Natural killer cell (primary cell): ENCODE results near the gene MFAP4. TPM values are rescaled to one million over a fixed set of nuclear protein-coding genes. Genes with fewer than 3 reads are reported as not detected.

ENCODE experiments used
- ATAC-seq, 3 donors: fragments of 150-1000 bp in 2 of 3; fragments of 200-7000 bp in 1 of 3; cut with Tn5 transposase; 1 replicate in 1 of 3; 2 replicates in 2 of 3; pipeline ENCODE4 v1.10.0; 2021; ENCODE audit warnings: mild to moderate bottlenecking in 2 of 3, moderate library complexity in 2 of 3
- DNase-seq, 2 donors: peaks; one replicate each; pipeline versions ENCODE4 v3.0.0 to v3.0.0-alpha.2; 2013 to 2021; ENCODE audit warnings: mixed read lengths in 1 of 2
- H3K27ac ChIP-seq: one replicate; pipeline ENCODE4 v1.5.1; 2013; ENCODE audit warnings: mild to moderate bottlenecking, low read length
- H3K27me3 ChIP-seq: one replicate; pipeline ENCODE4 v1.6.1; 2013; ENCODE audit warnings: low read length; ENCODE audit not compliant: control insufficient read depth, insufficient read depth
- H3K36me3 ChIP-seq: one replicate; pipeline ENCODE4 v1.6.1; 2013; ENCODE audit warnings: low read length; ENCODE audit not compliant: control insufficient read depth, insufficient read depth
- H3K4me1 ChIP-seq: one replicate; pipeline ENCODE4 v1.6.1; 2013; ENCODE audit warnings: low read length; ENCODE audit not compliant: control insufficient read depth, insufficient read depth
- H3K4me3 ChIP-seq: one replicate; pipeline ENCODE4 v1.5.1; 2013; ENCODE audit warnings: low read length
- H3K9me3 ChIP-seq: one replicate; pipeline ENCODE4 v1.6.1; 2013; ENCODE audit warnings: low read length; ENCODE audit not compliant: control insufficient read depth, insufficient read depth
- H3K27ac Mint-ChIP-seq, 2 donors: one replicate each; pipeline ENCODE4 v1.8.0; 2022; ENCODE audit warnings: mild to moderate bottlenecking in 2 of 2, mixed read lengths in 2 of 2, moderate library complexity in 1 of 2
- H3K27me3 Mint-ChIP-seq, 2 donors: one replicate each; pipeline ENCODE4 v1.8.0; 2022; ENCODE audit warnings: low read depth in 2 of 2, mixed read lengths in 2 of 2
- H3K36me3 Mint-ChIP-seq: one replicate; pipeline ENCODE4 v1.8.0; 2022; ENCODE audit warnings: mixed read lengths
- H3K4me1 Mint-ChIP-seq, 2 donors: one replicate each; pipeline ENCODE4 v1.8.0; 2022; ENCODE audit warnings: mixed read lengths in 2 of 2
- H3K4me3 Mint-ChIP-seq: one replicate; pipeline ENCODE4 v1.8.0; 2022; ENCODE audit warnings: mild to moderate bottlenecking, moderate library complexity, mixed read lengths
- H3K9me3 Mint-ChIP-seq, 2 donors: one replicate each; pipeline ENCODE4 v1.8.0; 2022; ENCODE audit warnings: mixed read lengths in 2 of 2
- whole genome bisulfite sequencing: methylation state at CpG from one replicate; pipeline ENCODE4 v1.1.7; 2013; ENCODE audit warnings: missing lambda C conversion rate; ENCODE audit not compliant: insufficient coverage; 5-methylcytosine and 5-hydroxymethylcytosine counted together
- intact Hi-C: fragments of 100-400 bp; cut with micrococcal nuclease; formaldehyde crosslinking; loops from one replicate; pipeline ENCODE4 v1.14.2; 2022
- total RNA-seq, 4 donors: library from RNA; stranded (reverse); fragments of 120-200 nt in 1 of 4; gene quantifications; one replicate each; pipeline versions ENCODE4 v1.2.3 to v1.2.4, GENCODE V29; 2013 to 2022
- TF ChIP-seq, protein P1 (sequence below): fragments of 200-600 bp; IDR thresholded peaks from one replicate; pipeline ENCODE4 v1.8.0; 2022; ENCODE audit warnings: antibody characterized with exemption

Gene MFAP4
- total RNA-seq, 3 donors from 2014 or later (not counting 1 experiment from before 2014, with no cell fraction given): not detected

GRCh38 chr17:19431691-19432090, 44.7 kb upstream of the MFAP4 start:
- H3K4me1 Mint-ChIP-seq: no peaks in the 10 kb centered on the region
- no peak for DNase-seq
- no peak for ATAC-seq

GRCh38 chr17:19426631-19427030, 39.6 kb upstream of the MFAP4 start:
- Mint-ChIP-seq H3K27ac (no peak overlapping the region), H3K4me1 (no peaks in the 10 kb centered on the region), H3K9me3 (no peaks in the 10 kb centered on the region), H3K4me3 (no peak overlapping the region), H3K36me3 (no peaks in the 10 kb centered on the region), H3K27me3 (peaks cover 0 to 5% of the 10 kb centered on the region in 2 donors)
- intact Hi-C loops: no loop called here
- TF ChIP-seq, protein P1, sequence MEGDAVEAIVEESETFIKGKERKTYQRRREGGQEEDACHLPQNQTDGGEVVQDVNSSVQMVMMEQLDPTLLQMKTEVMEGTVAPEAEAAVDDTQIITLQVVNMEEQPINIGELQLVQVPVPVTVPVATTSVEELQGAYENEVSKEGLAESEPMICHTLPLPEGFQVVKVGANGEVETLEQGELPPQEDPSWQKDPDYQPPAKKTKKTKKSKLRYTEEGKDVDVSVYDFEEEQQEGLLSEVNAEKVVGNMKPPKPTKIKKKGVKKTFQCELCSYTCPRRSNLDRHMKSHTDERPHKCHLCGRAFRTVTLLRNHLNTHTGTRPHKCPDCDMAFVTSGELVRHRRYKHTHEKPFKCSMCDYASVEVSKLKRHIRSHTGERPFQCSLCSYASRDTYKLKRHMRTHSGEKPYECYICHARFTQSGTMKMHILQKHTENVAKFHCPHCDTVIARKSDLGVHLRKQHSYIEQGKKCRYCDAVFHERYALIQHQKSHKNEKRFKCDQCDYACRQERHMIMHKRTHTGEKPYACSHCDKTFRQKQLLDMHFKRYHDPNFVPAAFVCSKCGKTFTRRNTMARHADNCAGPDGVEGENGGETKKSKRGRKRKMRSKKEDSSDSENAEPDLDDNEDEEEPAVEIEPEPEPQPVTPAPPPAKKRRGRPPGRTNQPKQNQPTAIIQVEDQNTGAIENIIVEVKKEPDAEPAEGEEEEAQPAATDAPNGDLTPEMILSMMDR: no peak
- H3K4me3 ChIP-seq: no peak overlapping the region
- WGBS: 91% methylated on average over 5 of the region's 5 CpGs
- no peaks in the 10 kb centered on the region for H3K9me3 ChIP-seq
- no peaks in the 10 kb centered on the region for H3K36me3 ChIP-seq
- H3K4me1 ChIP-seq: no peaks in the 10 kb centered on the region
- DNase-seq (no peak), ATAC-seq (no peak)
- H3K27me3 ChIP-seq: no peaks in the 10 kb centered on the region
- no peak overlapping the region for H3K27ac ChIP-seq

More at GRCh38 chr17:19431691-19432090, 44.7 kb upstream of the MFAP4 start:
- intact Hi-C loops: no loop called here
- 91% methylated on average over 3 of the region's 3 CpGs for WGBS
- no peak overlapping the region for H3K4me3 Mint-ChIP-seq
- H3K4me3 ChIP-seq: no peak overlapping the region
- TF ChIP-seq, protein P1: no peak
- no peaks in the 10 kb centered on the region for H3K9me3 Mint-ChIP-seq
- peaks cover 2% of the 10 kb centered on the region for H3K27me3 ChIP-seq
- H3K9me3 ChIP-seq: no peaks in the 10 kb centered on the region
- H3K27me3 Mint-ChIP-seq: peaks cover 0 to 5% of the 10 kb centered on the region in 2 donors
- H3K27ac ChIP-seq: no peak overlapping the region
- no peaks in the 10 kb centered on the region for H3K36me3 ChIP-seq
- H3K27ac Mint-ChIP-seq: no peak overlapping the region
- H3K36me3 Mint-ChIP-seq: no peaks in the 10 kb centered on the region
- H3K4me1 ChIP-seq: no peaks in the 10 kb centered on the region

DNA sequence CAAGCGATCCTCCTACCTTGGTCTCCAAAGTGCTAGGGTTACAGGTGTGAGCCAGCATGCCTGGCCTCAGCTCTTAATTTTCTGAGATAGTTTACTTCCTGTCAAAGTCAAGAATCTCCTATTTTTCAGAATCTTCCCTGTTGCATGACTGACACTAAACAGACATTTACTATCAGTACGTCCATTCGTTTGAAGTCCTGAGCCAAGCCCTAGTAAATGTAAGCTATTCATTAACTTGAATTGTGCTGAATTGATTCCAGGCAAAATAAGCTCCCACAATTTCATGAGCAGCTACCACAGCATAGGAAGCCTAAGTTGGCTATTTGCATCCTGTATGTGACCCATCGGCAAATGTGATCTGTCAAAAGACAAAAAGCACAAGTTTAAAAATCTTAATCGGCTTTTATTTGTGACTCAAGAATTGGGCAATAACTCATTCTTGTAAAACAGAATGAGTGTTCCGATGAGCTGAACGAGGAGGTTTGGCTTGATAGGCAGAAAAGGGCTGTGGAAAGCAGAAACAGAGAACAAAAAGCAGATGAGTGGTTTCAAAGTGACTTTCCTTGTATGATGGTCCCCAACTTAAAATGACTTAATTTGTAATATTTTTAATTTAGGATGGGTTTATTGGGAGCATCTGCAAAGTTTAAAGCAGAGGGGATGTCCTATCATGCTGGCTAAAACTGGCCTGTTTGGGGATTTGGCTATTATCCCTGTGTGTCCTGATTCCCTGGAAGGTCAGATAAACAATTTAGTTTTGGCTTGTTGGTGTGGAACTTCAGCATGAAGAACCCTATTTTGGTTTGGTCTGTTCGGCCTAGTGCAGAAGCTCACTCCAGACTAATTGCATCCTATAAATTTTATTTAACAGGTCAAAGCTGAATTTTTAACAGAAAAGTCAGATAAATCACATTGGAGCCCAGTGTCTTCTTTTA, 38.2 kb upstream of the MFAP4 start:
- no peak overlapping the region for H3K4me3 Mint-ChIP-seq
- Histone ChIP-seq H3K4me3 (no peak overlapping the region), H3K9me3 (no peaks in the 10 kb centered on the region), H3K27me3 (no peaks in the 10 kb centered on the region), H3K27ac (no peak overlapping the region), H3K4me1 (no peaks in the 10 kb centered on the region), H3K36me3 (no peaks in the 10 kb centered on the region)
- no peak for DNase-seq
- TF ChIP-seq, protein P1: no peak
- H3K27me3 Mint-ChIP-seq: peaks cover 0 to 3% of the 10 kb centered on the region in 2 donors
- 87% methylated on average over 8 of the region's 8 CpGs for WGBS
- H3K9me3 Mint-ChIP-seq: no peaks in the 10 kb centered on the region
- no peak overlapping the region for H3K27ac Mint-ChIP-seq
- ATAC-seq: no peak
- no peaks in the 10 kb centered on the region for H3K36me3 Mint-ChIP-seq
- intact Hi-C loops: no loop called here
- H3K4me1 Mint-ChIP-seq: no peaks in the 10 kb centered on the region
